Motor neuron (in vitro differentiated cells): ENCODE results near the gene CDC42EP5. TPM values are rescaled to one million over a fixed set of nuclear protein-coding genes. Genes with fewer than 3 reads are reported as not detected.

Experiments
- ATAC-seq, 8 experiments: fragments of 200-7000 bp; cut with Tn5 transposase; replicated peaks in 6 of 8; 2 replicates each; pipeline ENCODE4 v1.8.0; 2021; ENCODE audit warnings: mild to moderate bottlenecking in 8 of 8, moderate library complexity in 8 of 8
- H3K27ac ChIP-seq, 2 donors: fragments of 250-450 bp; sonication (Bioruptor Pico); 2 replicates each; pipeline ENCODE4 v1.9.0; 2021; ENCODE audit warnings: antibody characterized with exemption in 2 of 2, mild to moderate bottlenecking in 2 of 2, moderate library complexity in 1 of 2
- H3K4me1 ChIP-seq, 2 donors: fragments of 250-450 bp; sonication (Bioruptor Pico); replicated peaks in 1 of 2; 2 replicates each; pipeline ENCODE4 v1.6.1; 2021; ENCODE audit warnings: antibody characterized with exemption in 2 of 2, mild to moderate bottlenecking in 2 of 2, moderate library complexity in 1 of 2
- H3K4me3 ChIP-seq, 5 donors: fragments of 250-450 bp; sonication (Bioruptor Pico); 2 replicates each; pipeline ENCODE4 v1.9.0; 2021; ENCODE audit warnings: antibody characterized with exemption in 5 of 5, mild to moderate bottlenecking in 5 of 5, moderate library complexity in 4 of 5
- WGBS, 10 experiments: fragments of 450-650 bp; shearing (Covaris generic); methylation state at CpG; one replicate each; pipeline ENCODE4 v1.0.0; 2022; 5-methylcytosine and 5-hydroxymethylcytosine counted together
- in situ Hi-C, 9 experiments: fragments of 400-800 bp; cut with MboI; loops; one replicate each; pipeline ENCODE4 v1.15.0; 2021; ENCODE audit warnings: low sequenced_read_pairs in 9 of 9, low pct_unique_long_range_greater_than_20kb in 2 of 9; ENCODE audit not compliant: unreplicated experiment in 9 of 9
- total RNA-seq, 8 experiments: library from RNA; unstranded; fragments of 300-600 nt; gene quantifications; 2 replicates each; pipeline versions ENCODE4 v1.2.3 to v1.2.4, GENCODE V29; 2022

Gene CDC42EP5
- total RNA-seq, 8 experiments from 2014 or later: 1.4 to 46.9 (median 11.3) TPM

DNA sequence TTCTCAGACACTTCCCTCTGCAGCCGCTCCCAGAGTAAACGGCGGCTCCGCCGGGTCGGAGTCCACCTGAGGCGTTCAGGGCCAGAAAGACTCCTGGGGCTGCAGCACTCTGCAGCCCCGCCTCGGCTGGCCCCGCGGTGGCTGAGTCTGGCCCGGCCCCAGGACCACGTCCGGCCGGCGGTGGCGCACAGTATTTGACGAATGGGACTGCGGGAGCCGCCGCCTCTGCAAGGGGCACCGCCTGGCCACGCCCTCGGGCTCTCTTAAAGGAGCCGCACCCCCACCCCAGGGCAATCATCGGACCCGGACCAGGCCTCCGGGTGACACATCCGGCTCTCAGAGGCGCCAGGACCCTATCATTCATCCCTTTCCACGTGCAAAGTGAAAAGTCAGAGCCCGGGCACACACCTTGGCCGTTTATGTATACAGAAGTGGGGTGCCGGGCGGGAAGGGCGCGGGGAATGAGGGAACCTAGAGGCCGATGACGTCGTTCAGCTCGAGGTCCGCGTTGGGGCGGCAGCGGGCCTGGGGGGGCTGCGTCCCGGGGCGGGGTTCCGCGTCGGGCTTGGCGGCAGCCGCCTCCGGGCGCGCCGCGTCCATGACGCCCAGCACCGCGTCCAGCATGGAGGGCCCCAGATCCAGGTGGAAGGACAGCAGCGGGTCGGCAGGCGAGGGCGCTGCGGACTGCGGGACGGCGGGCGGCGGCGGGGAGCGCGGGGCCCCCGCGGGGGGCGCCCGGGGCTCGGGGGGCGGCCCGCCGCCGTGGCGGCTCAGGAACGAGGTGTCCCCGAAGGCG, 8.3 kb downstream of the CDC42EP5 start:
- Histone ChIP-seq H3K4me1 (peaks cover 10 to 15% of the 10 kb centered on the region in 2 donors), H3K4me3 (peak overlapping the region; percentile 39 to 59 (median 49)), H3K27ac (peak overlapping the region; percentile 92 to 94)
- in situ Hi-C loops: no loop called here
- 0% methylated on average over 4 to 7 of the region's 87 CpGs; no CpG with 5 or more reads in 8 of the 10 experiments for WGBS, 10 experiments
- ATAC-seq: peak; percentile 3 to 75 (median 70)

DNA sequence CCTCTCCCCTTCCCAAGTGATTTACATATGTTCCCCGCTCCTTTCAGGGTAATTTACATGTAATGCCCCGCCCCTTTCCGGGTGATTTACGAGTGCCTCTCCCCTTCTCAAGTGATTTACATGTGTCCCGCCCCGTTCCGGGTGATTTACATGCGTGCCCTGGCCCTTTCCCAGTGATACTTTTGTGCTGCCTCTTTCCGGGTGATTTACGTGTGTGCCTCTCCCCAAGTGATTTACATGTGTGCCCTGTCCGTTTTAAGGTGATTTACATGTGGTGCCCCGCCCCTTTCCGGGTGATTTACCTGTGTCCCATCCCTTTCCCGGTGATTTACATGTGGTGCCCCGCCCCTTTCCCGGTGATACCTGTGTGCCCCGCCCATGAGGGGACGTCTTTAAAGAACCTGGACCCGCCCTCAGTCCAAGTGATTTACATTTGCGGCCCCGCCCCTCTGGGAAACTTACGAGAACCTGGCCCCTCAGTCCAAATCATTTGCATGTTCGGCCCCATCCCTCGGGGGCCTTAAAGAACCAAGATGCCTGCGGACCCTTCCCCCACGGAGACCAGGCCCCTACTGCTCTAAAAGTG, 9.0 kb downstream of the CDC42EP5 start:
- 0 to 10% methylated on average over 2 to 5 of the region's 26 CpGs; no CpG with 5 or more reads in 8 of the 10 experiments for WGBS, 10 experiments
- Histone ChIP-seq H3K4me3 (peak overlapping the region; percentile 39 to 59 (median 49)), H3K4me1 (peaks cover 10 to 11% of the 10 kb centered on the region in 2 donors), H3K27ac (peak overlapping the region; percentile 92 to 94)
- in situ Hi-C loops: no loop called here
- peak; percentile 25 to 66 (median 55) for ATAC-seq

DNA sequence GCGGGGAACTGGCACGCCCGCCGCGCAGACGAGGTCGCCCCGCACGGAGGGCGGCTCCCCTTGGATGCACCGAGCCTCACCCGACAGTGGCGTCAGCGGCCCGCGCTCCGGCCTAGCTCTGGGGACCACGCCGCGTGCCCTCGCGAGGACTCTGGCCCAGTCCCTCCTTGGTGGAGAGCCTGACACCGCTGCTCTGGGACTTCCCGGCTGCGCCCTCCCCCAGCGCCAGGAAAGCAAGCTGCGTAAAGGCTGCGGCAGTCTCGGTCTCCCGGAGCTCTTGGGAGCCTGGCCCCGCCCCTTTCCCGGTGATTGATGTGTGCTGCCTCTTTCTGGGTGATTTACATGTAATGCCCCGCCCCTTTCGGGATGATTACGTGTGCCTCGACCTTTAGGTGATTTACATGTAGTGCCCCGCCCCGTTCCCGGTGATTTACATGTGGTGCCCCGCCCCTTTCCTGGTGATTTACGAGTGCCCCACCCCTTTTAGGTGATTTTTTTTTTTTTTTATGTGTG, 9.5 kb downstream of the CDC42EP5 start, which contains the start of gene LENG9:
TSS of gene LENG9 (minus strand) at position 248 of the 513 bp plus-strand sequence. CDS start 252 bp downstream, outside the sequence.
- peak within 1 kb of the TSS; percentile 92 to 94 for H3K27ac ChIP-seq
- peaks cover 10 to 11% of the 10 kb centered on the region in 2 donors for H3K4me1 ChIP-seq
- 0% methylated on average over 4 of the region's 41 CpGs; no CpG with 5 or more reads in 9 of the 10 experiments for WGBS, 10 experiments
- in situ Hi-C loops: no loop called here
- peak within 1 kb of the TSS; percentile 39 to 59 (median 49) for H3K4me3 ChIP-seq
- peak; percentile 50 to 70 (median 65) for ATAC-seq

DNA sequence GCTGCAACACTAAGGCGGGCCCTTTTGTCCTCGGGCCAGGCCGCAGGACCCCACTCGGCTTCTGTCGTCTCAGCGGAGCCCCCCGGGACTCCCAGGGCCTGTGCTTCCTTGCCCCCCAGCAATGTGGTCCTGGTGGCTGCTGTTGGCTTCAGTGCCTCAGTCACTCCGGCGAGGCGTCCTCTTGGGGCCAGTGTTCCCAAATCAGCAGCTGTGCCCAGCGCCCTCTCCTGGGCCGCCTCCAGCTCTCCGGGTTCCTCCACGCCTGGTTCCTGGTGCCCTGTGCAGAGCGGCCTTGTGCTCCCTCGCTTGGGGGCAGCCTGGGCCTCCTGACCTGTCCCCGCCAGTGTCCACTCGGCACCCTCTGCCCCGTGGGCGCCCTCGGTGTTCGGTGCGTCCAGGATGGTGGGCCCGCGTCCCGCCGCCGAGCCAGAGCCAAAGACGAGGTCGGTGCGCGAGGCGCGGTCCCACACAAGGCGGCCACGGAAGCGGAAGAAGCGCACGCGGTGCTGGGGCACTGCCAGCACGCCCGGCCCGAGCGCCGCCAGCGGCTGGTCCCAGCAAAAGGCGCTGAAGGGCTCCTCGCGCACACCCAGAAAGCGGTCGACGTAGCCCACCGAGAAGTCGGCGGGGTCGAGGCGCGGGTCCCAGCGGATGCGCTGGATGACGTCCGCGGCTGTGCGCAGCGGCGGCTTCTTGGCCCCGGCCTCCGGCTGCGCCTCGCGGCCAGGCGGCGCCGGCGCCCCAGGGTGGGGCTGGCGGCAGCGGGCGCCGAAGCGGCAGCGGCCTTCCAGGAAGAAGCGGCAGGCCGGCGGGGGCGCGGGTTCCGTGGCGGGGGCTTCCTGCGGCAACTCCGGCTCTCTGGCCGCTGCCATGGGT, 10.2 kb downstream of the CDC42EP5 start:
- in situ Hi-C loops: no loop called here
- 1 to 54% (median 2%) methylated on average over 5 to 23 of the region's 91 CpGs; no CpG with 5 or more reads in 7 of the 10 experiments for WGBS, 10 experiments
- peak overlapping the region; percentile 91 for H3K27ac ChIP-seq
- peak; percentile 6 to 20 (median 6) for ATAC-seq
- H3K4me3 ChIP-seq: peak overlapping the region; percentile 39 to 59 (median 49)
- H3K4me1 ChIP-seq: peaks cover 10 to 11% of the 10 kb centered on the region in 2 donors

DNA sequence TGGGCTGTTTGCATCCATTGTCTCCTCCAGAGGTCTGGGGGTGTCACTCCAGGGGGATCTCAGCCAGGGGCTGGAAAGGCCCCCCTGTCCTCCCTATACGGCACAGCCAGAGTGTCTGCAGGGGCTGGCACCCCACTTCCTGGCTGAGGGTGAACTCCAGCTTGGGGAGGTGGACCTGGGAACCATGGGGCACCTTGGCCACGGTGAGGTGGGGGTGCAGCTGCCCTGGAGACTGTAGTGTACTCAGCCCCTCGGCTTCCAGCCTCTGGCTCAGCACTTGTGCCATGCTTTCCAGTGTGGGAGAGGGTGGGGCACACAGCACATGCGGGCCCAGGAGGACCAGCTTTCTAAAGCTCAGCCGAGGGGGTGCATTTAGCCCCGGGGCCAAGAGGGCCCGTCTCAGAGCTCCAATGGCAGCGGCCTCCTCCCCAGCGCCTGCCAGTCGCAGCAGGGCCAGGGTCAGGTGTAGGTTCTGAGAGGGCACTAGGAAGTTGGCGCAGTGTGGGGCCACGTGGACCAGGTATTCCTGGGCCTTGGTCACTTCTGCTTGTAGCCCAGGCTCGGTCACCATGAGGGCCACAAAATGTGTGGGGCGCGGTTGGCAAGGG, 10.9 kb downstream of the CDC42EP5 start:
- H3K4me1 ChIP-seq: peaks cover 10 to 11% of the 10 kb centered on the region in 2 donors
- no peak for ATAC-seq
- H3K4me3 ChIP-seq: peak overlapping the region; percentile 39 to 59 (median 49)
- in situ Hi-C loops: no loop called here
- WGBS, 10 experiments: 40 to 100% (median 89%) methylated on average over 1 to 11 of the region's 15 CpGs; no CpG with 5 or more reads in 7 of the 10 experiments
- H3K27ac ChIP-seq: peak overlapping the region; percentile 91

DNA sequence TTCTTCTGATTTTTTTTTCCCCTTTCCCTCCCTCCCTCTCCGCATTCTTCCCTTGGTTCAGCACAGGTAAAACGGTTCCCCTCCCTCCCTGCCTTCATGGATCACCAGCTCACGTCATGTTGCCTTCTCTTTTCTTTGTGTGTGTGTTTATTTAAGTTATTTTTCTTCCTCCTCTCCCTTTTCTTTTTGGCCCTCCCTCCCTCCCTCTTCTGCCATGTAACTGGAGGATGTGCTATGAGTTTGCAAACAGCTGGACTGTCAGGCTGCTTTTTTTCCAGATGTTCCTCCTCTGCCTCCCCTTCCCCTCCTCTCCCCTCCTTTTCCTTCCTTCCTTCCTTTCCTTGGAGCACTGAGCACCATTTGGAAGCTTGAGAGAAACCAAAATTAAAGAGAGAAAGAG, 11.5 kb downstream of the CDC42EP5 start:
- in situ Hi-C loops: no loop called here
- Histone ChIP-seq H3K4me3 (no peak overlapping the region), H3K4me1 (peaks cover 10 to 11% of the 10 kb centered on the region in 2 donors), H3K27ac (peak overlapping the region in 1 of 2 donors; percentile 91)
- 59 to 80% (median 69%) methylated on average over 3 of the region's 3 CpGs; no CpG with 5 or more reads in 7 of the 10 experiments for WGBS, 10 experiments
- ATAC-seq: no peak

DNA sequence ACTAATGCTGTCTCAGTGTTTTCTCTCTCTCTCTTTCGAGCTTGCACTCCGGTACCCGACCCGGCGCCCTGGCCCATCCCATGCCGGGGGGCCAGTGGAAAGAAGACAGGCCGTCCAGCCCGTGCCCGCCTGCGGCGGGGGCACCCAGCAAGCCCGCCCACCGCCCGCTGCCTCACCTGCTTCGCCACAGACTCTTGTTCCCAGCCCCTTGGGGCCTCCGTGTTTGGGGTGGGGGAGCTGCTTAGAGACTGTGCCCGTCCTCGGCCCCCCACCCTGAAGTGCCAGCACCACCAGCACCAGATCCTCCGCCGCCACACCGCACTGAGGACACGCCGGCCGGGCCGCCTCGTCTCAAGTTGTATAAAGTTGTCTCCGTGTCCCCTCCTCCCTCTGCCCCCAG, 11.9 kb downstream of the CDC42EP5 start:
- in situ Hi-C loops: no loop called here
- H3K4me1 ChIP-seq: peaks cover 10 to 11% of the 10 kb centered on the region in 2 donors
- no peak overlapping the region for H3K27ac ChIP-seq
- ATAC-seq: no peak
- 100% methylated on average over 5 of the region's 27 CpGs; no CpG with 5 or more reads in 9 of the 10 experiments for WGBS, 10 experiments
- H3K4me3 ChIP-seq: no peak overlapping the region

DNA sequence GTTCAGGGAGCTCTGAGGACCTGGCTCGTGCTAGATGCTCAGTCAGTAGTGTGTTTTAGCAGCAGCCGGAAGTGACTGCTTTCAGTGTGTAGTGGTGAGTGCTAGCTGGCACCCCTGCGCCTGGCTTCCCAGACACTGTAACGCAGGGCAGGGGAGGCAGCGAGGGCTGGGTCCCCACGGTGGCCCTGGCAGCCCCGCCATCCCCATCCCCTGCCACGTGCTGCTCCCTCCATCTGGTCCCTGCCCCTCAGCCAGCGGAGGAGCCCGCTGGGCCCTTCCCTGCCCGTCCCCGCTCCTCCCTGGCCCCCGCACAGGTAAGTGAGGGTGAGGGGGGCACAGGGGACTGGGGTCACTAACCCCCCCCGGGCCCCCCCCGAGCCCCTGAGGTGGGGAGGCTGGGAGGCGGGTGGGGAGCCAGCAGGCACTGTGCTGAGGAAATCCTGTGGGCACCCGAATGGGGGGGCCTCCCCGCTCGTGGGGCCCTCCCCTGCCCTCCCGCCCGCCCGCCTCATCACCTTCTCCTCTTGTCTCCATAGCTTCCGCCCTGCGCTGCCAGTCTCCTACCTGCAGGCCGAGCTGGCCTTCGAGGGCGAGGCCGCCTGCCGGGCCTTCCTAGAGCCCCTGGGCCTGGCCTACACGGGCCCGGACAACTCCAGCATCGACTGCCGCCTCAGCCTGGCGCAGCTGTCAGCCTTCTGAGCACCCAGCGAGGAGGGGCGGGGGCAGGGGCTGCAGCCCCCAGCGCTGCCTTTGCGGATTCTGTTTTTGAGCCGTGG, 12.7 kb downstream of the CDC42EP5 start:
- H3K4me3 ChIP-seq: no peak overlapping the region
- in situ Hi-C loops: no loop called here
- no peak for ATAC-seq
- peaks cover 10 to 11% of the 10 kb centered on the region in 2 donors for H3K4me1 ChIP-seq
- H3K27ac ChIP-seq: no peak overlapping the region
- WGBS, 10 experiments: 100% methylated on average over 2 to 3 of the region's 39 CpGs; no CpG with 5 or more reads in 8 of the 10 experiments

DNA sequence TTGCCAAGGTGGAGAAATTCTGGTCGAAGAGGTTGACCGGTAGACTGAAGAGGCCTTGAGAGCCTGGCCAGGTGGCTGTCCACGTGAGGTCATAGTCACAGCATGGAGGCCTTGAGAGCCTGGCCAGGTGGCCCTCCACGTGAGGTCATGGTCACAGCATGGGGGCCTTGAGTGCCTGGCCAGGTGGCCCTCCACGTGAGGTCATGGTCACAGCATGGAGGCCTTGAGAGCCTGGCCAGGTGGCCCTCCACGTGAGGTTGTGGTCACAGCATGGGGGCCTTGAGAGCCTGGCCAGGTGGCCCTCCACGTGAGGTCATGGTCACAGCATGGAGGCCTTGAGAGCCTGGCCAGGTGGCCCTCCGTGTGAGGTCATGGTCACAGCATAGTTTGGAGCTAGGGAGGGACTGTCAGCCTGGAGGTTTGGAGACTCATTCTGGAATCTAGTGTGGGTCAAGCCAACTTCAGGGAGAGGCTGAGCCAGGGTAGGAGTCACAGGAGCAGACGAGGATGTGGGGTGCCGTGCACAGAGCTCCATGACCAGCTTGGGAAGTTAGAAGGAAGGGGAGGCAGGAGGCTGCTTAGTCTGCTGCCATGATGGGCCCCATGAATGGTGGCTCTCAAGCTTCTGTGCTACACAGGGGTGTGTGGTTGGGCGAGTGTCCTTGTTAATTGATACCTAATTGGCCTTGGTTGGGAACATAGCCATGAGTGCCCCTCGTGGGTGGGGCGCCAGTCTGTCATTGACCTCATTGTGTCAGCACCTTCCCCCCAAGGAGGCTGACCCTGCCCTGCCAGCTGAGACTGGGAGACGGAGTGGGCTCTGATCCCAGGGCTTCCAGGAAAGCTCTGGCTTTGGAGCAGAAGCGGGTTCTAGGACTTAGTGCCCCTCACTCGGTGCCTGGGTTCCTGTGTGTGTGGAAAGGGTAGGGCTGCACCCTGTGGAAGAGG, 13.5 kb downstream of the CDC42EP5 start:
- H3K4me1 ChIP-seq: peaks cover 8 to 10% of the 10 kb centered on the region in 2 donors
- H3K4me3 ChIP-seq: no peak overlapping the region
- H3K27ac ChIP-seq: no peak overlapping the region
- in situ Hi-C loops: no loop called here
- ATAC-seq: no peak
- WGBS, 10 experiments: 45 to 100% (median 95%) methylated on average over 1 to 5 of the region's 16 CpGs; no CpG with 5 or more reads in 3 of the 10 experiments

DNA sequence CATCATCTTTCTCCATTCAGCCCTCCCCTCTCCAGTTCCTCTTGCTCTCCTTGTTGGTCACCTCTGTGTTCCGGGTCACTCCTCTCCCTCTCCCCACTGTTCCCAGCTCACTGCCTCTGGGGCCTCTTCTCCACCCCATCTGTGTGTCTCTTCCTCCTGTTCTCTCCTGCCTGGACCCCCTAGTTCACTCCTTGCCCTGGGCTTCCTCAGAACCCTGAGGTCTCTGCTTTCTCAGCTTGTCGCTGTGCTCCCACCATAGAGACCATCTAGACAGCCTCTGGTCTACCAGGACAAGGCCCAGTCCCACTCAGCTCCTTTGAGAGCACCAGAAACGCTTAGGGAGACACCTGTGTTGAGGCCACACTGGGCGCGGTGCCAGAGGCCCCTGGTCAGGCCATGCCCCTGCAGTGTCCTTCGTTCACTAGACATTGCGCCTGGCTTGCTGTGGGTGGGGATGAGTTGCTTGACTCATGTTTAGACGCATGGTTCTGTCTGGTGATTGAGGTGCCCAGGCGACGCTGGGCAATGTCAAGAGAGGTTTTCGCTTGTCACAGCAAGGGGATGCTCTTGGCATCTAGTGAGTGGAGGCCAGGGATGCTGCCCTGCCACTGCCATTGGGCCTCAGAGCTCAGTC, 14.3 kb downstream of the CDC42EP5 start:
- Histone ChIP-seq H3K4me1 (peaks cover 8 to 10% of the 10 kb centered on the region in 2 donors), H3K4me3 (no peak overlapping the region), H3K27ac (no peak overlapping the region)
- 87 to 100% (median 100%) methylated on average over 1 to 6 of the region's 11 CpGs; no CpG with 5 or more reads in 4 of the 10 experiments for WGBS, 10 experiments
- in situ Hi-C loops: no loop called here
- no peak for ATAC-seq
